GM18508 (cell line): ENCODE data around the gene RBBP5.

Experiments
- ATAC-seq: cut with Tn5 transposase; IDR thresholded peaks from one replicate; pipeline ENCODE4 v1.9.1; 2021; ENCODE audit warnings: moderate number of reproducible peaks; ENCODE audit not compliant: insufficient read depth, unreplicated experiment

The RBBP5 gene

DNA sequence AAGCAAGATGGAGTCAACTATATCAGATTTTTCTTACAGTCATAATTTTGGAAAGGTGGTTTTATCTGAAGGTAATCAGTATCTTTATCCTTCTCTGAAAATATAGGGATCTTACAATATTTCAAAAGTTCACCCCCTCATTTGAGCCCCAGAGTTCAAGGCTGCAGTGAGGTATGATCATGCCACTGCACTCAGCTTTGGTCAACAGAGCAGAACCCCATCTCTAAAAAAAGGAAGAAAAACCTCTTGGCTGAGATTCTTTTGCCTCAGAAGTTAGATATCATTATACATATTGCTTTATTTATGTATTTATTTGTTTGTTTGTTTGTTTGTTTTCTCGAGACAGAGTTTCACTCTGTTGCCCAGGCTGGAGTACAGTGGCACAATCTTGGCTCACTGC, 11.5 kb upstream of the RBBP5 start:
- ATAC-seq: no peak

DNA sequence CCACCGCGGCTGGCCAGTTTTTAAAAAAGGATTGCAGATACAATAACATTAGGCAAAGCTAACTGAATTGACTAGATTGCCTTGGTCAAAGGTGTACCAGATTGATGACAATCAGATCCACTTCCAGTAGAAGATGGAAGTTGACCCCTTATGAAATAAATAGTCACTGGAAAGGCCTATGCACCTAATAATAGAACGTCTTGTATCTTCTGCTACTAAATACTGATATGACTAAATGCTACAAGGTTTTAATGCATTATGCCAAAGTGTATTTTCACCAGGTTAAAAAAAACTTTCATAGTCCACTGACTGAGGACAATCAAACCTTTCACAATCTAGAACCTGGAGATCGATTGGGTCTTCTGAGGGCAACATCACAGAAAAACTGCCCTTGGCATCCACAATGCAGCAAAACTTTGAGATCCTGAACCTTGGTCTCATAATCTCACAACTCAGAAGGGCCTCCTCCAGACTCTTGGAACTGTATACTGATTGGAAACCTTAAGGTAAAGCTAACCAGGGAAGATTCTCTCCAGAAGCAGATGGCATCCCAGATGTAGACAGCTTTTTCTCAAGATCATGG, 7.8 kb upstream of the RBBP5 start:
- no peak for ATAC-seq

DNA sequence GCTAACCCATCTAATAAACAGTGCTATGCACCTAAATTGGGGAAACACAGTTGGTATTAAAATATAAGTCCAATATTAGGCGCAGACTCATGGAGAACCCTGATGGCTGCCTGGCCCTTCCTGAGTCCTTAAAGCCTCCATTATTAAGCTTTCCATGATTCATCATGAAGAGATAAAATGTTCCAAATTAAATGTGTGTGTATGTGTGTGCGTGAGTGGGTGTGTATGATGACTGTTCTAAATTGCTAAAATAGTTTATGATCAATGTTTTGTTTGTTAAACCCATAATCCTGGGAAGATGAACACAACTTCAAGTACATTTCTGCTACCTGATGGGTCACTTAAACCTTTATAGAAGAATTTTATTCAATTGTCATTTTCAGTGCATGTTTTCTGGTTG, 6.3 kb upstream of the RBBP5 start:
- ATAC-seq: no peak

DNA sequence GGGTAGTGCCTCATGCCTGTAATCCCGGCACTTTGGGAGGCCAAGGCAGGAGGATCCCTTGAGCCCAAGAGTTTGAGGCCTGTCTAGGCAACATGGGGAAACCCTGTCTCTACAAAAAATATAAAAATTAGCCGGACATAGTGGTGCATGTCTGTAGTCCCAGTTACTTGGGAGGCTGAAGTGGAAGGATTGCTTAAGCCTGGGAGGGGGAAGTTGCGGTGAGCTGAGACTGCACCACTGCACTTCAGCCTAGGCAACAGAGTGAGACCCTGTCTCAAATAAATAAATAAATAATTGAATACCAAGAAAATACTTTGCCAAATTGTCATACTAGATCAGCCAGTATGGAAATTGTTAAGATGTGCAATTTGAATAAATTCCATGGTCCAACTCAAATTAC, 5.9 kb upstream of the RBBP5 start:
- no peak for ATAC-seq

DNA sequence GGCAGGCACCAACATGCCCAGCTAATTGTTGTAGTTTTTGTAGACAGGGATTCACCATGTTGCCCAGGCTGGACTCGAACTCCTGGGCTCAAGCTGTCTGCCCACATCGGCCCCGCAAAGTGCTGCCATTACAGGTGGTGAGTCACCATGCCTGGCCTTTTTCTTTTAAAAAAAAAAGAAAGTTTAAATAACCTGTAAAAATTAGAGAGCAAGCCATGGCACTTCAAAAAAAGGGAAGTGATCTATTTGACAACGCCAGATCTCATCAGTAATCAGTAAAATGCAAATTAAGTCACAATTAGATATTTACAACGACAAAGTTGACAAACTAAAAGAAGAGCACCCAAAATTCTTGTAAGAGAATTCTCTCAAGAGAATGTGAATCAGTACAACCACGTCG, 2.9 kb upstream of the RBBP5 start:
- no peak for ATAC-seq

DNA sequence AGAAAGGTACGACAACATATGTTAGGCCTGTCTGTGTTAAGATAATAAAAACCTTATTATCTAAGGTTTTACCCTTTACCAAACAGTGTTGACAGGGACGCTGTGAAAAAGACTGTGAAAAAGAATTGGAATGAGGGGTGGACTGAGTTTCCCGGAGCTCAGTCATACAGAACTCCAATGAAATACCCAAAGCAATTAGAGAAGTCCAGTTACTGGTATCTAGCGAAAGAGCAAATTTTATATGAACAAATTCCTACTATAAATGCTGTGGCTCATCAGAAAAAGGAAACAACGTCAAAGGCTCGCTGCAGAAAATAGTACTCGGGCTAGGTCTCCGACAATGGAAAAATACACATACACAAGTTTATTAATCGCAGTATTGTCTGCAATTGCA, 708 bp upstream of the RBBP5 start:
- no peak for ATAC-seq

DNA sequence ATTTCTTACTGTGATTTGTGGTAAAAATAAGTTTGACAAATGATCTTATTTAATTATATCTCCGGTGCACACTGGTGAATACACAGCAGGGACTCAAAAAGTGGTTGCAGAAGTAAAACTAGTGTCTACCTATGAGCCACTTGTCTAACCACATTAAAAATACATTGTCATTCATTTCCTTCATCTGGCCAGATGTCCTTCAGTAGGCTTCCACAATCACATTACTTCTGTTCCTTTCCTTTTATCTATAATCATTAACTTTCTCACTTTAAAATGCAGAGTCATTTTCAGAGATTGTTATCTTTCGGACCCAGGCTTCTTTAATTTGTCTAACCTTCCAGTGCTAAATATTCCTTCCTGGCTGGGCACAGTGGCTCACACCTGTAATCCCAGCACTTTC, 3.0 kb downstream of the RBBP5 start:
- no peak for ATAC-seq

DNA sequence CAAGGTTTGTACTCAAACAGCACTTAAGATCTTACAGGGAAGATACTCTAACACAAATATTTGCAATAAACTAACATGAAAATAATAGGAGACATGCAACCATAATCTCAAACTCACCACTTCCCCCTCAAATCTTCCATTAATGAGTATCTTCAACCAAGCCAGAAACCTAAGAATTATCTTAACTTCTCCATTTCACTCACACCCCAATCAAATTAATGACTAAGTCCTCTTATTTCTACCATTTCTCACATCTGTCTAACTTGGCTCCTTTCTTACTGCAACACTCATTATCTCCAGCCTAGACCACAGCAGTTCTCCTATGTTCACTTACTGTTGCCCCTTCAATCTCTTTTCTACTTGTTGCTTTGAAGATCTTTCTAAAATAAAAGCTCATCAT, 10.4 kb downstream of the RBBP5 start:
- no peak for ATAC-seq

DNA sequence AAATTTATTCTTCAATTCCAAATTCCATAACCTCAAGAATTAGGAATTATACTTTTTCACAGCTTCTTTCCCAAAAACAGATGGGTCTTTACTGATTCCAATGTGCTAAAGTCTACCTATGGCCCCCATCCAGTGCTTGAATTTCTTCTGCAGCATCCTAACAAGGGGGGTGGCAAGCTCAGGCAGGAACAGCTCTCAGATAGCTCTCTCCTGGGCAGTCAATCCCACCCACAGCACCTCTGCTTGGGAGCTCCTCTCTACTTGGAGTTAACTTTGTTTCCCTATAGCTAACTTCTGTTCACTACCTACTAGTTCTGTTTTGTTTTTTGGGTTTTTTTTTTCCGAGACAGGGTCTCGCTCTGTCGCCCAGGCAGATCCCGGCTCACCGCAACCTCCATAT, 12.1 kb downstream of the RBBP5 start:
- no peak for ATAC-seq

DNA sequence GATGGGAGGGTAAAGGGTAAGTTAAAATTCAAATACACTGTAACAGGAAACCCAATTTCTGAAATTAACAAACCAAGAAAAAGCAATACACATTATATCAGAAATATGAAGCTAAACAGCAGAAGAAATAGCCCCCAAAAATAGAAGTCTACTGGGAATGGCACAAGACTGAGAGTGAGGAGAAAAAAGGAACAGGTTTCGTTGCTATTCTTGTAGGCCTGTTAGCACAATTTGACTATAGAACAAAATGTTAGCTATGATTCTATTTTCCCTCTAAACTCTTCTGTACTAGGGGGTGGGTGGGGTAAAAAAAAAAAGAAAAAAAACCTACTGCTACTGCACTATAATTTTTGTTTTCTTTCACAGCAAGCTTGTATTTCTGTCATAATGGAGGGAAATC, 12.5 kb downstream of the RBBP5 start:
- no peak for ATAC-seq

DNA sequence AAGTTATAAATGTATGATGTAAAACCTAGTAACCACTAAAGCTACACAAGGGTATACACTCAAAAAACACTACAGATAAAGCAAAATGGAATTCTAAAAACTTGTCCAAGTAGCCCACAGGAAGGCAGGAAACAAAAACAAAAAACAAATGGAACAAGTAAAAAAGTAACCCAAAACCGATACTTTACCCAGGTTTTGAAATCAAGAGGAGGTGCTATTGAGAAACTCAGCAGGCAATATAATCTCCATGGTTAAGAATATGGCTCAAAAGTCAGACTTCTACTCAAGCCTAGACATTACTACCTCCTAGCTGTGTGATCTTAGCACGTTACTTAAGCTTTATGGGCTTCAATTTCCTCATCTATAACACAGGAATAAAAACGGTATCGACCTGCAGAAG, 13.3 kb downstream of the RBBP5 start:
- no peak for ATAC-seq

DNA sequence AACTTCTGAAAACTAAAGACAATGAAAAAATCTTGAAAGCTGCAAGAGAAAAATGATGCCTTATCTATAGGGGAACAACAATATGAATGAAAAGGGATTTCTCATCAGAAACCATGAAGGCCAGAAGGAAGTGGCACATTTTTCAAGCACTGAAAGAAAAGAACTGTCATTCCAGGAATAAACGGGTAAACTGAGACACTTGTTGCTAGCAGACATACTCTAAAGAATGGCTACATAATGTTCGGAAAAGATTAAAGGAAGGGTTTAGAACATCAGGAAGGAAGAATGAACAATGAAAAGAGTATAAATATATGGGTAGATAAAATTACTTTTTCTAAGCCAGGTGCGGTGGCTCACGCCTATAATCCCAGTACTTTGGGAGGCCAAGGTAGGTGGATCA, 14.5 kb downstream of the RBBP5 start:
- no peak for ATAC-seq

DNA sequence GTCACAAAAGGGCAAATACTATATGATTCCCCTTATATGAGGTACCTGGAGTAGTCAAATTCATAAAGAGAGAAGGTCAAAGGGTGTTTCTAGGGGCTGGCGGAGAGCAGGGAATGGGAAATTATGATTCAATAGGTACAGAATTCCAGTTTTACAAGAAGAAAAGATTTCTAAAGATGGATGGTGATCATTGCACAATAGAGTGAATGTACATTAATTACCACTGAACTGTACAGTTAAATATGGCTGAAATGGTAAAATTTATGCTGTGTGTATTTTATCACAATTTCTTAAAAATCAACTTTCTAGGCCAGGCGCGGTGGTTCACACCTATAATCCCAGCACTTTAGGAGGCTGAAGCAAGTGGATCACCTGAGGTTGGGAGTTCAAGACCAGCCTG, 19.4 kb downstream of the RBBP5 start:
- no peak for ATAC-seq

DNA sequence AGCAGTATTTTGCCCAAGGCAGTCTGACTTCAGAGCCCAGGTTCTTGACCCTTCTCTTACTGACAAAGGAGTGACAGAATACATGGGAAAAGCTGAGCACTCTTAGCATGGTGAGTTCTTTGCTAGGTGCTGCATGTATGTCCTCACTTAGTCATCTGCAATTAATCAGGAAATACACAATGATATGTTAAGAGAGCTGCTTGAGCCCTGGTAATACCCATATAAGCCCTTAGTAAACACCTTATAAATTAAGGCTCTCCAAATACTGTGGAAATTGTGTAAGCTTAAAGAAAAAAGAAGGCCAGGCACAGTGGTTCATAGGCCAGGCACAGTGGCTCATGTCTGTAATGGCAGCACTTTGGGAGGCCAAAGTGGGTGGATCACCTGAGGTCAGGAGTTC, 23.5 kb downstream of the RBBP5 start:
- no peak for ATAC-seq

DNA sequence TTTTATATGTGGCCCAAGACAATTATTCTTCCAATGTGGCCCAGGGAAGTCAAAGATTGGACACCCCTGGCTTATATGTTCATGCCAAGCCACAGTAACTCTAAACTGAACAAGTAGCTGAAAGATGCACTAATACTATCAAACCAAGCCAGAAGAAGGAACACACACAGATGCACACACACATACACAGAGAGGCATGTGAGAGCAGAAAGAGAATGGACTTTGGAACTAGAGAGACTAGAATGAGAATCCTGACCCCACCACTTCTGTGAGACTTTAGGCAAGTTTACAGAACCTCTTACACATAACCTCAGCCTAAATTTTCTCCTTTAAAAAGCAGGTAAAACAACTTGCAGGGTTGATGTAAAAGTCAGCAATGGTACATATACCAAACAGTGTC, 26.4 kb downstream of the RBBP5 start:
- ATAC-seq: no peak

DNA sequence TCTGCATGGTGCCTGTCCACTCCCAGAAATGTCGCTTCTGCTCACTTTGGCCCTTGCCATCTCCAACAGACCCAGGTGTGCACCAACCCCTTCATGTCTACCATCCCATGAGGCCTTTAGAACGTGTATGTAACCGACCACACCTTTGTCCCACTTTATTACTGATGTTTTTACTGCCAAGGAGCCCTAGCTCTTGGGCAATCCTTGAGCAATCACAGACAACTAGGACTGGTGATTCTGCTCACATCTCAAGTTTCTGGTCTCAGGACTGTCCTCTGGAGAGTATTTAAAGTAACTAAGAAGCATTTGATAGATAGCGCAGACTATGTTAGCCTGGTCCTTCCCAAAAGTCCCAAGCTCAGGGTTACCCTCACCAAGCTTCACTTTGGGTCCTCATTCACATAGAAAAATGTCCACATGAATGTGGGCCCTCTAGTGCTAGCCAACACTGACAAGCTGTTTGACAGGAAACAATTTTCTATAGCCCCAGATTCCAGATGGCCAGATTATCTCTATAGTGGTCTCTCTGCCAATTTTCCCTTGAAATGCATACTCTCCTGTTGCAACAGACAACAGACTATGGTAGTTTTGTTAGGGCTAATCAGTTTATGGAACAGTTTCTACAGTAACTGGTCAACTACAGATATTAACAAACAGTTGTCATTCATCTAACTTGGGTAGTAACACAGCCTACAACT, 30.6 kb downstream of the RBBP5 start:
- ATAC-seq: no peak

DNA sequence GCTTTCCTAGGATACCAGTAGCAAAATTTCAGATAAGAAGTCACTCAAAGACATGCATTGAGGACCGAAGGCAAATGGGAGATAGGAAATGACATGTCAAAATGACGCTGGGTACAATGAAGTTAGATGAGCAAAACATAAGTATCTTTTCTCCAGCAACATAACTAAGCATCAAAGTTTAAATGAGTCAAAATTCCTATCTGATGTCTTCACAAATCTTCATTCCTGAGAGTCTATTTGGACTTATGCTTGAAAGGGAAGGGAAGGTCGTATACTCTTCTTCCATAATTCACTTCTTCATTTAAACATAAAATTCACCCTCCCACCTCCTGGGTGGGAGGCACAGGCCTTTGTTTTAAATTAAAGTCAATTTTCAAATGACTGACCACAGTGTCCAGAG, 33.4 kb downstream of the RBBP5 start:
- ATAC-seq: no peak

DNA sequence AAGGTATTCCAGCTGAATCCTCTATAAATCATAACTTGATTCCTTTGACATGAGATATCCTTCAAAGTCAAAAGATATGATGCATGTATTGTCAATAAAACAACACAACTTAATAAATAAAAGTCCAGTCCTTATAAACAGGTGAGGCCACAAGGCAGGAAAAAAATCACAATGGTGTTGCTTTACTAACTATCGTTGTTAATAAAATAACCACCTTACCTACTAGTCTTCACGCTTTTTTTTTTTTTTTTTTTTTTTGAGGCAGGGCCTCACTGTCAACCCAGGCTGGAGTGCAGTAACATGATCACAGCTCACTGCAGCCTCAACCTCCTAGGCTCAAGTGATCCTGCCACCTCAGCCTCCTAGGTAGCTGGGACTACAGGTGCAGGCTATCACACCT, 37.4 kb downstream of the RBBP5 start, which contains the start of gene TMEM81:
TMEM81 (minus strand) TSS at position 101 of the 400 bp plus-strand sequence. CDS start 140 bp downstream, outside the sequence.
- no peak for ATAC-seq

DNA sequence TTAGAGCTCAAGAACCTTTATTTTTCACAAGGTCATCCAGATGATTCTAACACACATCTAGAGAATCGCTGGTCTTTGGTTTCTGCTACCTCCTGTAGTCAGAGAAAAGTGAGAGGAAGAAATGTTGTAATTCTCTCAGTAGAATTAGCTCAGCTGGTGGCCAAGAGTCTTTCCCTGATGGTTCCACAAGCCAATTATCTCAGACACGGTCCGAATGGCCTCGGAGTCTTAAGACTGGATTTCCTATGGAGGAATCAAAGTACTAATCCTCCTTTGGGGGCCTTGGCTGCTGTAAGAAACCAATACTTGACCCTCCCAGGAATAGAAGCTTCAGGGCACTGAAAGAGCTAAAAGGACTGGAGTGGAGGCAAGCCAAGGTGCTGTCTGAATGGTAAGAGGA, 39.3 kb downstream of the RBBP5 start:
- ATAC-seq: no peak

DNA sequence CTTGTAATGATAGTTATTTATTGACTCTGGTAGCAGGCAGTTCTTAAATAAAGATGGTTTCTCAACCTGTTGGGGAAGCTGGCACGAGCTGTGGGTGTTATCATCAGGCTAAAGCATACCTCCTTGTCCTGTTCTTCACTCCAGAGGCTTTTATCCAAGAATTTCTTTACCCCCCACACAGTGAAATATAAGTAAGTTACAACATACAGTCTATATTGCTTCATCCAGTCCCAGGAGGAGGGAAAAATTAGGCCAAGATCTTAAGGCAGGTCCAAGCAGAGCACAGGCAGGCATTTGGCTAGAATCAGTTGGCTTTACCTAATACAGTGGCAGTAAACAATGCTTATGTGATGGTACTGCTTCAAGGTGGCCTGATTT, 43.9 kb downstream of the RBBP5 start:
- ATAC-seq: no peak

DNA sequence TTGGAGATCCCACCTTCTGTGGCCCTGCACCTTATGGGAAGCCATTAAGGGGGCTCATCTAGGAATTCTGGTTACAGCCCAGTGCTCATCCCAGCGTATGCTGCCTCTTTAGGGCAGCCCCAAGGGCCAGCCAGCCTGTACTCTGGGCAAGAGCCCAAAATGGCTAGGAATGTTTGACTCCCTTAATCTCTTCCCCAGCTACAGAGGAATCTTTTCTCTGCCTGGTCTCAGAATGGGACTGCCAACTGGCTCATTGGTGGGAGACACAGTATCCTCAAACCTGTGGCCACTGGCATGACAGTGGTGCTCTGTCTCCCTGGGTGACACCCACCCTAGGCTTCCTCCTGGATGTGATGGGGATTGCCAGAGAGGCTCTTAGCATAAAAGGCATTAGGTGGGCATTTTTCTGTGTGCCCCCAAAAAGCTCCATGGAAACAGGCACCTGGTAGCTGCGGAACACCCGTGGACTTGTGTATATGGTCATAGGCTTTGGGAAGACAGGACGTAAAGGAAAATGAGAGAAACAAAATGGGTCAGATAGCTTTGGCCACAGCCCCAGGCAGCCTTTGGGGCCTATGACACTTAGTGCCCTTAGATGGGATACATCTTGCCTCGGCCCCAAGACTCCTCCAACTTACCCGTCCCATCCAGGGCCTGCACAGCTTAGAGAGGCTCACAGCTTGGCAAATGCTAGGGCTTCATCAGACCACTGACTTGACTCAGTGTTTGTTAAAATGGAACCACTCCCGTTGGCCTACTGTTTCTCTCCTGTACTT, 44.4 kb downstream of the RBBP5 start:
- ATAC-seq: no peak
